HEK293 (cell line): ENCODE data around the gene ADAMTS10.

ENCODE experiments used
- CTCF ChIP-seq: fragments of 450-650 bp; formaldehyde crosslinking; IDR thresholded peaks from 2 replicates; pipeline ENCODE4 v1.5.1; 2016; ENCODE audit warnings: missing biosample characterization, missing genetic modification characterization
- KLF1 ChIP-seq: fragments of 450-650 bp; formaldehyde crosslinking; IDR thresholded peaks from 2 replicates; pipeline ENCODE4 v1.5.1; 2016; ENCODE audit warnings: missing biosample characterization, missing genetic modification characterization
- KLF16 ChIP-seq: fragments of 450-650 bp; formaldehyde crosslinking; IDR thresholded peaks from 2 replicates; pipeline ENCODE4 v1.5.1; 2017; ENCODE audit warnings: missing biosample characterization, missing genetic modification characterization
- MZF1 ChIP-seq: fragments of 450-650 bp; formaldehyde crosslinking; IDR thresholded peaks from 2 replicates; pipeline ENCODE4 v1.5.1; 2017; ENCODE audit warnings: missing biosample characterization, missing genetic modification characterization, borderline replicate concordance
- YY1 ChIP-seq: fragments of 450-650 bp; formaldehyde crosslinking; IDR thresholded peaks from 2 replicates; pipeline ENCODE4 v1.5.1; 2018; ENCODE audit warnings: missing biosample characterization, missing genetic modification characterization
- ZNF221 ChIP-seq: fragments of 450-650 bp; formaldehyde crosslinking; IDR thresholded peaks from 2 replicates; pipeline ENCODE4 v1.5.1; 2017; ENCODE audit warnings: missing biosample characterization, missing genetic modification characterization, borderline replicate concordance
- ZNF274 ChIP-seq, 2 experiments: fragments of 200-500 bp in 1 of 2; fragments of 450-650 bp in 1 of 2; sonication (Bioruptor generic) in 1 of 2; formaldehyde crosslinking in 1 of 2; IDR thresholded peaks; 2 replicates each; pipeline versions ENCODE4 v1.5.1 to v1.6.1; 2014 to 2016; ENCODE audit warnings: borderline replicate concordance in 1 of 2, inconsistent platforms in 1 of 2, low read length in 1 of 2, missing biosample characterization in 1 of 2, missing genetic modification characterization in 1 of 2
- ZNF571 ChIP-seq: fragments of 450-650 bp; formaldehyde crosslinking; IDR thresholded peaks from 2 replicates; pipeline ENCODE4 v1.5.0; 2017; ENCODE audit warnings: missing biosample characterization, missing genetic modification characterization
- ZSCAN30 ChIP-seq: fragments of 450-650 bp; IDR thresholded peaks from 2 replicates; pipeline ENCODE4 v1.5.1; 2018; ENCODE audit warnings: missing biosample characterization, mild to moderate bottlenecking, missing genetic modification characterization, moderate library complexity
- TF ChIP-seq, protein P1 (sequence below): sonication (generic); formaldehyde crosslinking; IDR thresholded peaks from 2 replicates; pipeline ENCODE4 v1.8.1; 2022; ENCODE audit warnings: mild to moderate bottlenecking, moderate library complexity, missing genetic modification reagents

GRCh38 chr19:8614455-8614854 lies 3.9 kb upstream of the ADAMTS10 start:
- TF ChIP-seq ZSCAN30: no peak
- no peak for TF ChIP-seq ZNF274 (IDR thresholded peaks at IDR 0.05; ENCODE audit: low read length)
- no peak for TF ChIP-seq ZNF274 (tag by site-specific recombination; IDR thresholded peaks at IDR 0.05; ENCODE audit: borderline replicate concordance)
- no peak for TF ChIP-seq KLF1 (tag by site-specific recombination)
- TF ChIP-seq CTCF (tag by site-specific recombination): no peak
- TF ChIP-seq, protein P1, sequence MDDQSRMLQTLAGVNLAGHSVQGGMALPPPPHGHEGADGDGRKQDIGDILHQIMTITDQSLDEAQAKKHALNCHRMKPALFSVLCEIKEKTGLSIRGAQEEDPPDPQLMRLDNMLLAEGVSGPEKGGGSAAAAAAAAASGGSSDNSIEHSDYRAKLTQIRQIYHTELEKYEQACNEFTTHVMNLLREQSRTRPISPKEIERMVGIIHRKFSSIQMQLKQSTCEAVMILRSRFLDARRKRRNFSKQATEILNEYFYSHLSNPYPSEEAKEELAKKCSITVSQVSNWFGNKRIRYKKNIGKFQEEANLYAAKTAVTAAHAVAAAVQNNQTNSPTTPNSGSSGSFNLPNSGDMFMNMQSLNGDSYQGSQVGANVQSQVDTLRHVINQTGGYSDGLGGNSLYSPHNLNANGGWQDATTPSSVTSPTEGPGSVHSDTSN: no peak
- TF ChIP-seq ZNF221 (tag by site-specific recombination): no peak
- no peak for TF ChIP-seq ZNF571 (tag by site-specific recombination)
- TF ChIP-seq MZF1: no peak
- no peak for TF ChIP-seq YY1 (tag by site-specific recombination)
- no peak for TF ChIP-seq KLF16 (tag by site-specific recombination)
